HG03520 (cell line): ENCODE data around the gene DPEP1.
"Not testable (repeated sequence)": the region's sequence is repeated elsewhere in the genome, so short reads cannot be mapped to it uniquely, and the experiment has no call there.

Source experiments
- ATAC-seq: cut with Tn5 transposase; IDR thresholded peaks from one replicate; pipeline ENCODE4 v1.9.1; 2021; ENCODE audit warnings: mild to moderate bottlenecking, moderate library complexity; ENCODE audit not compliant: unreplicated experiment

DPEP1 gene

DNA sequence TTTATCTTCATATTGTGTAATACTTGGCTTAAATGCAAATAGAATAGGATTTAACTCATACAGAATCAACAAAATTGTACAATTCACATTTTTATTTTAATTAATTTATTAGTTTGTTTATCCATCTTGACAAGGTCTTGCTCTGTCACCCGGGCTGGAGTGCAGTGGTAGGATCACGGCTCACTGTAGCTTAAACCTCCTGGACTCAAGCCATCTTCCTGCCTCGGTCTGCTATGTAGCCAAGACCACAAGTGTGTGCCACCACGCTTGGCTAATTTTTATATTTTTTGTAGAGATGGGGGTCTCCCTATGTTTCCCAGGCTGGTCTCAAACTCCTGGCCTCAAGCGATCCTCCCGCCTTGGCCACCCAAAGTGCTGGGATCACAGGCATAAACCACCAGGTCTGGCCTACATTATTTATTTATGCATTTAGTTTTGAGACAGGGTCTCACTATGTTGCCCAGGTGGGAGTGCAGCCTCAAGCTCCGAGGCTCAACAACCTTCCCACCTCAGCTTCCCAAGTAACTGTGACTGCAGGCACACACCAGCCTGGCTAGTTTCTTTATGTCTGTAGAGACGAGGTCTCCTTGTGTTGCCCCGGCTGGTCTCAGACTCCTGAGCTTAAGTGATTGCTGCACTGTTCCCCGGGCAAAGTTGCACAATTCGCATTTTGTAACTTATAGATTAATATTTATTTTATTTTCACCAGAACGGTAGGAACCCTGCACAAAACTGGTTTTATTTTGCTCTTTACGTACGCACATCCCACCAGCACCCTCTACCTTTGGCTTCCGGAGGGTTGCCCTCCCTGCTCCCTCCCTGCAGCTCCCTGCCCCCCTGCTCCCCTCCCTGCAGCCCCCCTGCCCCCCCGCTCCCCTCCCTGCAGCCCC is 4.9 kb downstream of the DPEP1 start:
- no peak for ATAC-seq

DNA sequence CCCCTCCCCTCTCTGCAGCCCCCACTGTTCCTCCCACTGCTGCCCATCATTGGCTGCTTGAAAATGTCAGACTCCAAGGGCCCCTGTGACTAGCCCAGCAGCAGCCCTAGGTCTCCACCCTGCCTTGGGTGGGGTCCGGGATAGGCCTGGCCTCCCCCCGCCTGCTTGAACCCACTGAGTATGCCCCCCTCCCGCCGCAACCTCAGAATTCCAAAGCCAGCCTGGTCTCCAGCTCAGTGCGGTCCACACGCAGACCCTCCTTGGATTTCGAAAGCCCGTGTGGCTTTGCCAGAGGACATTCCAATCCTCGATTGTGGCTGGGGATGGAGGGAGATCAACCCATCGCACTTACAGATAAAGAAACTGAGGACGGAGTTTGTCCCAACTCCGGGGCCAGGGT is 6.4 kb downstream of the DPEP1 start:
- ATAC-seq = no peak

DNA sequence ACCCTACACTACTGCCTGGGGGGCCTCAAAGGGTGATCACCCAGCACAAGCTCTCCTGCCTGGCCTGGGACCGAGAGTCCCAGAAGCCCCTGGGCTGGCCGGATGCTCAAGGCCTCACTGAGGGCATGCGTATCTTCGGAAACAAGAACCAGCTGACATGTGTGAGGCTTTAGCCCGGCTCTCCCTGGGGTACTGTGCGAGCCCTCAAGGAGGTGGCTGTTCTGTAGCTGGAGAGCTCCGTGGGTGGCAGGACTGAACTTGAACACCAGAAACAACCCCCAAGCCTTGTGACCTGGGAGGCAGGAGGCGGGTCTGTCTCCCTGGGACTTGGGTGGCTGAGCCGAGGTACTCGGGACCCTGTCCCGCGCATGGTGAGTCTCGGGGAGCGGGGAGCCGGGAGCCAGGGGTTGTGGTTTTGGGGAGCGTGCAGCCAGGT is 7.0 kb downstream of the DPEP1 start:
- ATAC-seq = no peak

DNA sequence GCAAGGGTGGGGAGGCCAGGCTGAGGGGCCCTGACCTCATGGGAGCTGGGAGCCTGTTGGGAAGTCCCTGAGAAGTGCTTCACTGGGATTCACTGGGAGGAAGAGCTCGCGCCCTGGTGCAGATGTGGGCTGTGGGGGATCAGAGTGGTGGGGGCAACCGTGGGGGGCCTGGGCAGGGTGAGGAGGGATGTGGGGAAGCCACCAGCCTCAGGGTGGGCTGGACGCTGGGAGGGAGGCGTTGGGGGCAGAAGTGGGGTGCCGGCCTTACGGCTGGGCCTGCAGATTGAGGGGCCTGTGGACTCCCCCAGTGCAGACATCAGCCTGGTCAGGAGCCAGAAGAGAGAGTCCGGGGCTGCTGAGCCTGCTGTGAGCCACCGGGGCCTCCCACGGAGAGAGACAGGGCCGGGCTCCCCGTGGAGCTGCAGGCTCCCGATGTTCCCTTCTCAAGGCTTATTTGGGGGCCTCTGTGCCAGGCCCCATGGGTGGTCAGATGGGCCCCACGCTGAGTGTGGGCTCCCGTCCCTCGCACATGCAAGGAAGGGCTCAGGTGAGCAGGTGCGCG is 7.8 kb downstream of the DPEP1 start:
- no peak for ATAC-seq

DNA sequence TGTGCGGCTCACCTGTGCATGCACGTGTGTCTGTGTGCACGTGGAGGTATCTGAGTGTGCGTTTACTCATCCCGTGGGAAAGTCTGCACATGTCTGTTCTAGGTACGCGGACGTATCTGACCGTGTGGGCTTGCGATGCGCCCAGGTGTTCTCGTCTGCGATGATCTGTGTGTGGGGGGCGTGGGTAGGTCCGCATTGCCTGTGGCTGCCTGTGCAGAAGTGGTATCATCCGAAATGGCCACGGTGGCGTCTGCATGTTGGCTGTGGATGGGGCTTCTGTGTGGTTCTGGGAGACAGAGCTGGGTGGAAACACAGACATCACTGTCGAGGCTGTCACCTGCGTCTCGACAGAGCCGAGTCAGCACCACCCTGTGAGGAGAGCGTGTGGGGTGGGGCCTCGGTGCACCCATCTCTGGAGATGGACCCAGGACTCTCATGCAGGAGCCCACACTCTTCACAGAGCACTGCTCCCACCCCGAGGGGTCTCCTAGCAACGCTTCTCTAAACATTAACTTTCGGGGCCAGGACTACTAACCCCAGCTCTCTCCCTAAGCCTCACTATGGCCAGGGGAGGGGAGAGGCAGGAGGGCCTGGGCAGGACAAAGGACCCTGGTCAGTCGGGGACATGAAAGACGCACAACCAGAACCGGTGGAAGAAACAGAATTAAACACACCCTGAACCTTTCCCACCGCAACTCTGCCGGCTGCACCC is 8.4 kb downstream of the DPEP1 start:
- no peak for ATAC-seq

DNA sequence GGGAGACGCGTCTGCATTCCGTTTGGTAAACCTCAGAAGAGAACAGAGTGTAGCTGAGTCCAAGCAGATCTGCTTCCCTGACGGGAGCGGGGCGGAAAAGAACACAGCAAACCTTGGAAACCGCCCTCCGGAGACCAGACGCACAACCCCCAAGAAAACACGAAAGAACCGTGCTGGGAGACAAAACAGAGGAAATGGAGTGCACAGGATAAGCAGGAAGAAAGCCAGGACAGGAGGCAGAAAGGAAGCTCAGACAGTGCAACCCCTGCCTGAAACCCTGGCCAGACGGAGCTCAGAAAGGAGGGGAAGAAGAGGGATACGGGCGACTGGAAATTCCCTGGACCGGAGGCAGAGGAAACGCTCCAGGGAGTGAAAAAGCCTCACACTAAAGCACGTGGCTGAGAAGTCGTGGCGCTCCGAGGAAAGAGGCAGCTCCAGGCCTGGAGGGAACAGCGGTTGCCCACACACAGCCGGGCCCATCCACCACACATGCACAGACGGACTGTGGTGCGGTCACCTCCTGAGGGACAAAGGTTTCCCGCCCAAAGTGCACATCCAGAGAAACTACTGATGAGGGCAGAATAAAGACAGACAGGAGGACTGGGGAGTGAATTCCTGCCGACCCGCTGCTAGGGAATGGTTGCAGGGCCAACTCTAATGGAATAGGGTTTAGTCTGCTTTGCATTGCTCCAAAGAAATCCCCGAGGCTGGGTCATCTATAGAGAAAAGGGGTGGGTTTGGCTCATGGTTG is 10.2 kb downstream of the DPEP1 start:
- no peak for ATAC-seq

DNA sequence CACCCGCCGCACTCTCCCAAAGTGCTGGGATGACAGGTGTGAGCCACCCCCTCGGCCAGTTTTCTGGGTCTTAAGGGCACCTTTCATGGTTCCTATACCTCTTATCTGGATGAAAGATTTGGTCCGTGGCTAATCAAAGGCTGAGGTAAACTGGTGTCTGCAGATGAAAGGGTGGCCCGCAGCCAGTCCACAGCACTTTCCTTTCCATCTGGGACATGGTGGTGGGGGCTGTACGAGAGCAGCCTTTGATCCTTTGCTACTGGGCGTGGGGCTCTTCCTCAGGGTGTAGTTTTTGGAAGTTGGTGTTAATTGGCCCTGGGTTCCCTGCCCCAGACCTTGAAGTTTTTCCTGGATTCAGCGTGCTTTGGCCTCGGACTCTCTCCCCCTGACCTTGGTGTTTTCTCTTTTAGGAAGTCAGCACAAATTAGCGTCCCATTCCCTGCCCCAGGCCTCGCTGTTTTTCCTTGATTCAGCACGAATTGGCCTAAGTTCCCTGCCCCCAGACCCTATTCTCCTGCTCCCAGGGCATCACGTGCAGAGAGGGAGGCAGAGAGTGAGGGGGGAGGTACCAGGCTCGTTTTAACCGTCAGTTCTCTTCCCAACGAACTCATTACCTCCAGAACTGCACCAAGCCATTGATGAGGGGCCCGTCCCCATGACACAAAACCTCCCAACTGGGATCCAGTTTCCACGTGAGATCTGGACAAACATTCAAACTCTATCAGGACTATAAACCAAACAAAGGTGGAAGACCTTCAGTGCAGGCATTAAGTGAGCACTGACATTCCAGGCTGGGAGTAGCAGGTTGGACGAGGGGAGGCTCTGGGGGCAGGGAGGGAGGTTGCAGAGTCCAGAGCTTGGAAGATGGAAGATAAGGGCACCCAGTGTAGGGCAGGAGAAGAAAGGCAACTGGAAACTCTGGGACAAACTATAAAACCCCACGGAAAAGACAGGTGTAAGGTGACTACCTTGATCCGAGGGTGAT is 11.6 kb downstream of the DPEP1 start:
- no peak for ATAC-seq

DNA sequence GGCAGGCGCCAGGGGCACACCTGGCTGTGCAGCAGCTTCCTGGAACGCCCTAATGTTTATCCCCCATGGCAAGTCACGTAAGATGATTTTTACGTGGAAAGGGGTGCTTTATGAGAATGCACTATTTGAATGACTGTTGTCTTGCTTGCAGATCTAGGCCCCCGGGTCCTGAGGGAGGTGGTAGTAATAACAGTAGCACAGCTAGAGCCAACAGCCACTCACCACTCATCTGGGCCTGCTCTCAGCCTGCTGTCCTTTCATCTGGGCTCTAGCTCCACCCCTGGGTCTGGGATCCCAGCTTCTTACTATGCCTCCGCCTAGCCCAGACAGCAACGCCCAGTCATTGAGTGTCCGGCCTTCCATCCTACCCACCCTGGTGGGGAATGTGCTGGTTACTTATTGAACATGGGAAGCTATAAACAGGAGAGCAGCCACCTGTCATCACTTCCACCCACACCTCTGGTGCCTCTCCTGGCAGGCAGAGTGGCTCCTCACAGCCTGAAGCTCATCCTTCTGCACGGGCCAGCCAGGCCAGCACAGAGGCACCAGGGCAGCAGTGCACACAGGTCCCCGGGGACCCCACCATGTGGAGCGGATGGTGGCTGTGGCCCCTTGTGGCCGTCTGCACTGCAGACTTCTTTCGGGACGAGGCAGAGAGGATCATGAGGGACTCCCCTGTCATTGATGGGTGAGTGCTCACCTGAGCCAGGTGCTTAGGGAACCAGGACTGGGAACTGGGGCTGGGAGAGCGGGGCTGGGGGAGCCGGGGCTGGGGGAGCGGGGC is 16.6 kb downstream of the DPEP1 start:
- ATAC-seq = no peak

DNA sequence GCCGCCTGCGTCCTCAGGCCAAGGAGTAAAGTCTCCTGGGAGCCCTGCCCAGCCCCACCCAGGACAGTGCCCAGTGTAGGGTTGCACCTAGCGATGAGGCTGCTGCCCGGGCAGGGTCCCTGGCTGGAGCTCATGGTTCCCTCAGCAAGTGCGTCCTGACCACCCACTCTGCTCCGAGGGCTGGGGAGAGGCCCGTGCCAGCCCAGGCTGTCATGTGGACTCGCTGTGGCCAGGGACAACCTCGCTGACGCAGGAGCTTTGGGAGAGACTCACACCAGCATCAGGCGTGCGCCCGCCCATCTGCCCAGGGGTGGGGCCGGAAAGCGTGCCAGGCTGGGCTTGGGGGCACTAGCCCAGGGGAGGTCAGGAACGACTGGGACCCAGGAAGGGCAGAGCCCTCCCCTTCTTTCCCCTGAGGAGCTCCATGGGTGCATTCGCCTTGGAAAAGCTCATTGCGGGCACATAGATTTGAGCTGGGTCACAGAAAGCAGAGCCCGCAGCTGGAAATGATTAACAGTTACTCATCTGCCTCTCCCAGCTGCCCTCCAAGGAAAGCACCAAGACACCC is 19.7 kb downstream of the DPEP1 start:
- ATAC-seq = no peak

DNA sequence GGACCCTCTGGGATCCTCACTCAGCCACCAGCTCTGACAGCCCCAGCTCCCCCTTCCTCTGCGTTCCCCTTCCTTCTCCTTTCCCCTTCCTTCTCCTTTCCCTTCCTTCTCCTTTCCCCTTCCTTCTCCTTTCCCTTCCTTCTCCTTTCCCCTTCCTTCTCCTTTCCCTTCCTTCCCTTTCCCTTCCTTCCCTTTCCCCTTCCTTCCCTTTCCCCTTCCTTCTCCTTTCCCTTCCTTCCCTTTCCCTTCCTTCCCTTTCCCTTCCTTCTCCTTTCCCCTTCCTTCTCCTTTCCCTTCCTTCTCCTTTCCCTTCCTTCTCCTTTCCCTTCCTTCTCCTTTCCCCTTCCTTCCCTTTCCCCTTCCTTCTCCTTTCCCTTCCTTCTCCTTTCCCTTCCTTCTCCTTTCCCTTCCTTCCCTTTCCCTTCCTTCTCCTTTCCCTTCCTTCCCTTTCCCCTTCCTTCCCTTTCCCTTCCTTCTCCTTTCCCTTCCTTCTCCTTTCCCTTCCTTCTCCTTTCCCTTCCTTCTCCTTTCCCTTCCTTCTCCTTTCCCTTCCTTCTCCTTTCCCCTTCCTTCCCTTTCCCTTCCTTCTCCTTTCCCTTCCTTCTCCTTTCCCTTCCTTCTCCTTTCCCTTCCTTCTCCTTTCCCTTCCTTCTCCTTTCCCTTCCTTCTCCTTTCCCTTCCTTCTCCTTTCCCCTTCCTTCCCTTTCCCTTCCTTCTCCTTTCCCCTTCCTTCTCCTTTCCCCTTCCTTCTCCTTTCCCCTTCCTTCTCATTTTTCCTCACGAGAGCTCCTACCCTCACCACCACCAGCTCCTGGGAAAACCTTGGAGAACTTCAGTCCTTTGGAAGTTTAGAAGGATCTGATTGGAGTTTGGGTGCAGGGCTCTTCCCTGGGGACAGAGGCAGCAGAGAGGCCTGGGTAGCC is 21.3 kb downstream of the DPEP1 start:
- ATAC-seq = not testable (repeated sequence)

DNA sequence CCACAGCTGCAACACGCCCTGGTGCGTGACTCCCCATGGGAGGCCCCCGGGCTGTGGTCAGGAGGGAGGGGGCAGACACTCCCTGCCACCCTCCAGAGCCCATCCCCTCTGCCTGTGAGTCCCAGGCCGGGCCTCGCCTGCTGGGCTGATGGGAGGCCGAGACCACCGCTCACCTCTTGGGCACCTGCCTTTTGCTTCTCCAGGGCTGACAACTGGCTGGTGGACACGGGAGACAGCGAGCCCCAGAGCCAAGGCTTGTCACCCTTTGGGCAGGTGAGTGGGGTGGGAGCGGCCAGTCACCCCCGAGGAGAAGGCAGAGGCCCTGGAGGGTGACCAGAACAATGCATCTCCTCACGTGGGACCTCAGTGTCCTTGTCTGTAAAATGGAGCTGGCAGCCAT is 23.2 kb downstream of the DPEP1 start:
- no peak for ATAC-seq

DNA sequence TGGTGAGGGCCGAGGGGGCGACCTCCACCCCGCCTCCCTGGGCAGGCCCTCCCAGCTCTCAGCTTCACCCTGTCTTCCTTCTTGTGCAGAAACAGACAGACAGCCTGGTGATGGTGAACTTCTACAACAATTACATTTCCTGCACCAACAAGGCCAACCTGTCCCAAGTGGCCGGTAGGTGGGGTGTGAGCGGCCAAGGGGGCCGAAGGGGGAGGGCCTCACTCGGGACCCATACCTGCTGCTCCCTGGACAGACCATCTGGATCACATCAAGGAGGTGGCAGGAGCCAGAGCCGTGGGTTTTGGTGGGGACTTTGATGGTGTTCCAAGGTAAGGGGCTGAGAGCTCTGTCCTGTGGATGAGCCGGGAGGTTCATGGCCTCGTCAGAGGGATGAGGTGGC is 23.9 kb downstream of the DPEP1 start:
- no peak for ATAC-seq

DNA sequence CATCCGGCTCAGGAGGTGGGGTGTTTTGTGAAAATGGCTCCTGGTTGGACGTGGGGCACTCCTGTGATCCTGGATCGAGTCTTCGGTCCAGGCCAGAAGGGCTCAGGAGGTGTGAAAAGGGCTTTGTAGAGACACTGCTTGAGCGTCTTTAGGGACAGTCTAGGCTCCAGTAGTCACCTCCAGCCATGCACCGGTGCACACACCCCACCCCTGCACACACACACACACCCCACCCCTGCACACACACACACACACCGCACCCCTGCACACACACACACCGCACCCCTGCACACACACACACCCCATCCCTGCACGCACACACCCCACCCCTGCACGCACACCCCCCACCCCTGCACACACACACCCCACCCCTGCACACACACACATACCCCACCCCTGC is 25.0 kb downstream of the DPEP1 start:
- no peak for ATAC-seq

DNA sequence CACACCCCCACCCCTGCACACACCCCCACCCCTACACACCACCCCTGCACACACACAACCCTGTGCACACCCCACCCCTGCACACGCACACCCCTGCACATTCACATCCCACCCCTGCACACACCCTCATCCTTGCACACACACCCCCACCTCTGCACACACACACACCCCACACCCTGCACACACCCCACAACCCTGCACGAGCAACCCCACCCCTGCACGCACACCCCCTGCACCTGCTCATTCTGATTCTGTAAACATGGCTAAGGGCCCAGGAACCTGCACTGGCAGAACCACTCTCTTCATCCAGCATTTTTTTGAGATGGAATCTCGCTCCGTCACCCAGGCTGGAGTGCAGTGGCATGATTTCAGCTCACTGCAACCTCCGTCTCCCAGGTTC is 25.9 kb downstream of the DPEP1 start:
- ATAC-seq = no peak

DNA sequence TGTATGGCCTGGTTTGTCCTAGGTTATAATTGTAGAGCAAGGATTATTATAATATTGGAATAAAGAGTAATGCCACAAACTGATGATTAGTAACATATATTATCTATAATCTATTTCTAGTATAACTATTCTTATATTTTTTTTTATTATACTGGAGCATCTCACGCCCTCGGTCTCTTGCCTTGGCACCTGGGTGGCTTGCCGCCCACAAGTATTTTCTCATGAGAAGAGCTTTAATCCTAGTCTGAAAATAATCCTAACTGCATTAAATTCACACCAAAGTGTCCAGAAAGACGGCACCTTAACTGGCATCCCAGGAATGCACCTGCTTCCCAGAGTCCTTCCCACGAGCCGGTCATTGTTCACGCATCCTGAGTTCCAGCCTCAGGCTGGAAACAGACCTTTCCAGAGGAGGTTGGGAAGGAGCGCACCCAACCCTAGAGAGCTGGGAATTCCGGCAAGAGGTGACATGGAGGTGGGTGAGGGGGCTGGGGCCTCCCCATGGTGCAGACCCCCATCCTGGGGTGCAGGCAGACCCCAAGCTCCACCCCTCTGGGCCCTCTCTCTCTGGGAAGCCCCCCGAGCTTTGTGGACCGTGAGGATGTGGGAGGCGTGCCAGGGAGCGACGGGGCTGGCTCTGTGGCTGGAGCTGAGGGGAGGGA is 28.1 kb downstream of the DPEP1 start:
- ATAC-seq = no peak

DNA sequence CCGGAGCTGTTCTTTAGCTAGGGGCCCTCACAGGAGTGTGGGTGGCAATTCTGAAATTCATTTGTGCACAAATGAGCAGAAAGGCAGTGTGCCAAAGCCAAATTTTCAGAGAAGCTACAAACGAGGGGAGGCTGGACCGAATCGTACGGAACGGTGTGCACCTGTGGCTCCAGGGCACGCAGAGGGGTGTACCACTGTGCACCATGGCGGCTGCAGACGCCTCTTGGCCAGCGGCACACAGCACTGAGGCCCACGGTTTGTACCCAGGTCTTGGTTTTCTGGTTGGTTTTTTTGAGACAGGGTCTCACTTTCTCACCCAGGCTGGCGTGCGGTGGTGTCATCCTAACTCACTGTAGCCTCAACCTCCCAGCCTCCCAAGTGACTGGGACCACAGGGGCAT is 29.1 kb downstream of the DPEP1 start:
- ATAC-seq = no peak

DNA sequence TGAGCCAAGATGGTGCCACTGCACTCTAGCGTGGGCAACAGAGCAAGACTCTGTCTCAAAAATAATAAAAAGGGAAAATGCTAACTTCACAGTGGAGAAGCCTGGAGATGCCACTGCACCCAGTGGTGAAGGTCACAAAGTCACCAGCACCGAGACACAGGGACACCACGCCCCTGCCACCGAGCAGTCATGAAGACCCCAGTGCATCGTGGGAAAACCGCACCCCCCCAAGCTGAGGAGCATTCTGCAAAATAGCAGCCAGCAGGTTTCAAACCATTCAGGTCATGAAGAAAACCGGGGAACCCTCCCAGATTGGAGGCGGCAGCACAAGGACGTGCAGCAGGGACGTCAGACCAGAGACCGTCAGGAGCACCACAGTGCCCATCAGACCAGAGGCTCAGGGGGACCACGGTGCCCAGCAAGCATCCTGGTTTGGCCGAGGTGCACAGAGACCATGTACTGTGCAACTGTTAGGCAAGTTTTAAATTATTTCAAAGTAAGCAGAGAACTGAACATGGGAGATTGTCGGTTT is 30.4 kb downstream of the DPEP1 start:
- no peak for ATAC-seq
